Mucosa of gallbladder (tissue), 1 donor: ENCODE measurements around the gene NBPF10. TPM values are rescaled to one million over a fixed set of nuclear protein-coding genes. Genes with fewer than 3 reads are reported as not detected.
"Not testable (repeated sequence)": the region's sequence is repeated elsewhere in the genome, so short reads cannot be mapped to it uniquely, and the experiment has no call there.

Experiments
- DNase-seq: peaks from one replicate; pipeline ENCODE4 v3.0.0-alpha.2; 2020; ENCODE audit warnings: low spot score
- total RNA-seq: library from RNA; stranded (reverse); gene quantifications from one replicate; pipeline ENCODE4 v1.2.1, GENCODE V29; 2021
- donor health status: DM: no; HTN: no; CAD: no.

Gene NBPF10
- 3.9 TPM for total RNA-seq

- not testable (repeated sequence) for DNase-seq
Measured at GRCh38 chr1:146144465-146144864, at the start of gene NBPF10. TSS of gene NBPF10 (minus strand) at chr1:146144804. CDS start at chr1:146144769, 35 bp downstream.

- DNase-seq, result not testable (repeated sequence)
Measured at GRCh38 chr1:146174531-146174930, 29.9 kb upstream of the NBPF10 start.

- not testable (repeated sequence) for DNase-seq
Measured at GRCh38 chr1:146167740-146168139, 23.1 kb upstream of the NBPF10 start.

- DNase-seq, result not testable (repeated sequence)
Measured at GRCh38 chr1:146167273-146167672, 22.7 kb upstream of the NBPF10 start.

Other genes with a start within 250 kb of the NBPF10 start
- 3.2 TPM for gene ITGA10, start 234.8 kb downstream of the NBPF10 start, total RNA-seq
- 35.1 TPM for gene PEX11B, start 226.1 kb downstream of the NBPF10 start, total RNA-seq
- 99.8 TPM for gene RBM8A, start 217.3 kb downstream of the NBPF10 start, total RNA-seq
- gene LIX1L, start 186.8 kb downstream of the NBPF10 start, total RNA-seq, result 42.9 TPM
- 3.4 TPM for gene ANKRD34A, start 180.2 kb downstream of the NBPF10 start, total RNA-seq
- 28.3 TPM for gene POLR3GL, start 180.1 kb downstream of the NBPF10 start, total RNA-seq
- 446 TPM for gene TXNIP, start 148.2 kb downstream of the NBPF10 start, total RNA-seq
- gene HJV, start 123.1 kb downstream of the NBPF10 start, total RNA-seq, result 0.40 TPM
- 40.9 TPM for gene NOTCH2NLA, start 84.2 kb upstream of the NBPF10 start, total RNA-seq